HG03378 (cell line): ENCODE data around the gene TRPV4.

Experiments used
- ATAC-seq: cut with Tn5 transposase; IDR thresholded peaks from one replicate; pipeline ENCODE4 v1.9.1; 2021; ENCODE audit warnings: mild to moderate bottlenecking, moderate library complexity; ENCODE audit not compliant: unreplicated experiment

Gene TRPV4

DNA sequence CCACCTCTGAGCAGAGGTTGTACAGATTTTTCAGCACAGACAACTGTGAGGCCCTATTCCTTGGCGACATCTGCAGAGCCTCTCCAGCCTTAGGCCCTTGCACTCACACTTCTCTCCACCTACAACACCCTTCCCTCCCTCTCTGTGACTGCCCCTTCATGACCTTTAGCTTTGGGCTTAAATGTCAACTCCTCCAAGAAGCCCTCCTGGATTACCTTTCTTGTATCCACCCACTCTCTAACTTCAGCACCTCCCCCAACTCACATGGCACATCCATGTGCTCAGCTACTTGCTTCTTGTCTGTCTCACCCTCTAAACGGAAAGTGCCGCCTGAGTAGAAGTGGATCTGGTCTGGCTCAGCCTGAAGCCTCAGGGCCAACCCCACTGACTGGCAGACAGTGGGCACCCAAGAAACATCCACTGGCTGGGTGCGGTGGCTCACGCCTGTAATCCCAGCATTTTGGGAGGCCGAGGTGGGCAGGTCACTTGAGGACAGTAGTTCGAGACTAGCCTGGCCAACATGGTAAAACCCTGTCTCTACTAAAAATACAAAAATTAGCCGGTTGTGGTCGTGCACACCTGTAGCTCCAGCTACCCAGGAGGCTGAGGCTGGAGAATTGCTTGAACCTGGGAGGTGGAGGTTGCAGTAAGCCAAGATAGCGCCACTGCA, 22.1 kb downstream of the TRPV4 start:
- no peak for ATAC-seq

DNA sequence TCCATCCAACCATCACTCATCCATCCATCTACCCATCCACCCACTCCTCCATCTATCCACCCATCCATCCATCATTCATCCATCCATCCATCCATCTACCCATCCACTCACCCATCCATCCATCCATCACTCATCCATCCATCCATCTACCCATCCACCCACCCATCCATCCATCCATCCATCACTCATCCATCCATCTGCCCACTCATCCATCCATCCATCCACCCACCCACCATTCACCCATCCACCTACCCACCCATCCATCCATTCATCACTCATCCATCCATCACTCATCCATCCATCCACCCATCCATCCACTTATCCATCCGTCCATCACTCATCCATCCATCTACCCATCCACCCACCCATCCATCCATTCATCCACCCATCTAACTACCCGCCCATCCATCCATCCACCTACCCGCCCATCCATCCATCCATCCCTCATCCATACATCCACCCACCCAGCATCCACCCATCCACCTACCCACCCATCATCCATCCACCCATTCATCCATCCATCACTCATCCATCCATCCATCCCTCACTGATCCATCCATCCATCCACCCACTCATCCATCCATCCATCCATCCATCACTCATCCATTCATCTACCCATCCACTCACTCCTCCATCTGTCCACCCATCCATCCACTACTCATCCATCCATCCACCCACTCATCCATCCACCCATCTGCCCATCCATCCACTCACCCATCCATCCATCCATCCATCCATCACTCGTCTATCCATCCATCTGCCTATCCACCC, 24.1 kb downstream of the TRPV4 start:
- ATAC-seq = no peak

DNA sequence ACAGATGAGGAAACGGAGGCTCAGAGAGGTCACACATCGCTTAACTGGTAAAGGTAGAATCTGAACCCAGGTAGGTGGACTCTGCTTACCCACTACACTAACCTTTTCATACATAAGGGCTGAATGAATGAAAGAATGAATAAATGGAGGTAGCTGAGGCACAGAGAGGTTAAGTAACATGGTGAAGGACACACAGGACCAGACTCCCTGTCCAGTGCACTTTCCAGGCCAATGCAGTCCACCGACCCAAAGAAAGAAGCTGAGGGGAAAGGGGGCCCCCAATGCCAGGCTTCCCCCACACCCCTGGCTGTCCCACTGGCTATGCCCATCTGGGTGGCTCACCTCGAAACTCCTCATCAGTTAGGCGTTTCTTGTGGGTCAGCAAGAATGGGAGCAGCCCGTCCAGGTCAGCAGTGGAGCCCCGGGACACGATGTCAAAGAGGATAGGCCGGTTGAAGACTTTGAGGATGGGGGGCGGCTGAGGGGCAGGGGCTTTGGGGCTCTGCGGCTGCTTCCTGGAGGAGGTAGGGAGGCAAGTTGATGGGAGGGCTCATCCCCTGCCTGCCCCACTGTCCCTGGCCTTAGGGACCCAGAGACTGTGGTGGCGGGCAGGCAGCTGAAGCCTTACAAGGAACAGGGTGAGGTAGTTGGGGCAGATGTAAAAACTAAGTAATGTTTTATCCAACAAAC, 25.1 kb downstream of the TRPV4 start:
- ATAC-seq = no peak

DNA sequence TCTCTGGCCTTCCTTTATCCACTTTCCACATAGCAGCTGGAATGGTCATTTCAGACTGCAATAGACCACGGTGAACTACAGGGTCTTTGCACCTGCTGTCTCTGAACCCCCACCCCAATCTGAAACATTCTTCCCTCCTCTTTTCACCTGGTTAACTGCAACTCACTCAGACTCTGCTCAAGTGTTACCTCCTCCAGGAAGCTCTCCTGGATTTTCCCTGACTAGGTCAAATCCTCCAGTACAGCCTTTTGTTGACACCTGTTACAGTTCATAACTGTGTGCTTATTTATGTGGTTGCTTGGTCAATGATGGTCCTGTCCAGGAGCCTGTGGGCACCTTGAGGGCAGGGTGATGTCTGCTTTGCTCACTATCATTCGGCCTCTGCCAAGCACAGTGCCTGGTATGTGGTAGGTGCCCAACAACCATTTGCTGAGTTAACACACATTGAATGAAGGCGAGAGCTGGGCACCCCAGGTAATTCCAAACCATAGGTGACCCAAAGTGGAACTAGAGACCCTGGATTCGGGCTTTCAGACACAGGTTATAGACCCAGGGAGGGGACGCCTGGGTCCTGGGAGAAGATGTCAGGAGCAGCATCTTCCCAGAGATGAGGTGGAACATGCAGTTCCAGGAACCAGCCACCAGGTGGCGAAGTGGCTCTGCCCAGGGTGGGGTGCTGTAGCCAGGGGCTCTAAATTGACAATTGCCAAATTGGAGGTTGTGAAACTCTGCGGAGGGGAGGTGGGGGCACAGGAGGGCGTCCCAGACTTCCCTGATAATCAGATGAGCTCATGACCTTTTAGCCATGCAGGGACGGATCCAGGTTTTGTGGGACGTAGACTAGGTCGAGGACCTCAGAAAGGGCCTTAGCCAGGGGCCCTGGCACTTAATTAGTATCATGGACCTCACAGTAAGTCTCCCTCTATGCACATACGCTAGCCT, 28.1 kb downstream of the TRPV4 start:
- ATAC-seq = no peak

DNA sequence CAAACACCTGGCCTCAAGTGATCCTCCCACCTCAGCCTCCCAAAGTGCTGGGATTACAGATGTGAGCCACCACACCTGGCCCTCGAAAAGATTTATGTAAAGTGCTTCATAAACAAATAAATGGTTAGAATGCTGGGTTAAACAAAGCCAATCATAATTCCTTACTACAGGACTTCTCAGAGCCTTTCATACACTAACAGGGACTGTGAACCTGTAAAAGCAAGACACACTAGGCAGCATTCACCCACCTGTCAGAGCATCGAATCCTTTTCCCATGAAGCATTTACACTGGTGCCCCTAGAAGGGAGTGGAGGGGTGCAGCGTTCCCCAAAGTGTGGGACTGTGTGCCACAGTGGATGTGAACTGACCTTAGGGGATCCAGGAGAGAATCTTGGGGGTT, 29.5 kb downstream of the TRPV4 start:
- no peak for ATAC-seq

DNA sequence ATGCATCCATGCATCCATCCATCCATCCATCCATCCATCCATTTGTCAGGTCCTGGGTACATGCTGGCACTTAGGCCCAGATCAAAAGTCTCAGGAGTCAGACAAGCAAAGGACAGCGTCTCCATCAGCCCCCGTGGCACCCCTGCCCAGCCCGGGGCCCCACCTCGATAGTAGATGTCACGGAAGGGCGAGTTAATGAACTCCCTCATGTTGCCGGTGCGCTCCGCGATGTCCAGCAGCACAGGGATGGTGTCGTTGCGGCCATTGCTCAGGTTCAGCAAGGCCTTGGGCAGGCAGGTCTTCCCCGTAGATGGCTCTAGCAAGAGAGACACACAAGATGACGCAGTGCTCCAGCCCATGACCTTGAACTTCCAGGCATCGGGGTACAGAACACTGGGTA, 30.4 kb downstream of the TRPV4 start:
- no peak for ATAC-seq

DNA sequence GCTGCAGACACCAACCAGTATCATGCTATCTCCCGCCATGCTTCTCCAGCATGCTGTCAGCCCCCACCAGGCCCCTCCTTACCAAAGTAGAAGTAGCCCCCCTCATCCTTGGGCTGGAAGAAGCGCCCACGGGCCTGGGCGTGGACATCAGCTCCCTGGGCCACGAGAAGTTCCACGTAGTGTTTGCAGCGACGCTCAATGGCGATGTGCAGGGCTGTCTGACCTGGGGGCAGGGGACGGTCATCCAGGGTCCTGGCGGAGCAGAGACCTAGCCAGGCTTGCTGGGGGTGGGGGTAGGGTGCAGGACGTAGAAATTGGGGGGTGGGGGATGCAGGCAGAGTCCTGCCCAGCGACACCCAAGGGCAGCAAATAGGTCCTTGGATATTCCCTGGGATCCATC, 32.7 kb downstream of the TRPV4 start:
- no peak for ATAC-seq

DNA sequence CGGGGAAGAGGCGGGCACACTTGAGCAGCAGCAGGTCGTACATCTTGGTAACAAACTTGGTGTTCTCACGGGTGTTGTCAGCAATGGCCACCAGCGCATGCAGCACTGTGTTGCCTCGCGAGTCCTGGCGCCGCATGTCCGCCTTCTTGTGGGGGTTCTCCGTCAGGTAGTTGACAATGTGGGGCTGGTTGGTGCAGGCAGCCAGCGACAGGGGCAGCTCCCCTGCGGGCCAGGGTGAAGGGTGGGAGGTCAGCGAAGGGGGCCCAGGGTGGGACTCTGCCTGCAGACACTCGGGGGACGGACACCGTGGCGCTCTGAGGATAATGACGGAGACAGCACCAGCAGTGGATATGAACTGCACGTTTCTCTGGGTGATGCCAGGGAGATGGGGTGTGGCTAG, 34.5 kb downstream of the TRPV4 start:
- no peak for ATAC-seq

DNA sequence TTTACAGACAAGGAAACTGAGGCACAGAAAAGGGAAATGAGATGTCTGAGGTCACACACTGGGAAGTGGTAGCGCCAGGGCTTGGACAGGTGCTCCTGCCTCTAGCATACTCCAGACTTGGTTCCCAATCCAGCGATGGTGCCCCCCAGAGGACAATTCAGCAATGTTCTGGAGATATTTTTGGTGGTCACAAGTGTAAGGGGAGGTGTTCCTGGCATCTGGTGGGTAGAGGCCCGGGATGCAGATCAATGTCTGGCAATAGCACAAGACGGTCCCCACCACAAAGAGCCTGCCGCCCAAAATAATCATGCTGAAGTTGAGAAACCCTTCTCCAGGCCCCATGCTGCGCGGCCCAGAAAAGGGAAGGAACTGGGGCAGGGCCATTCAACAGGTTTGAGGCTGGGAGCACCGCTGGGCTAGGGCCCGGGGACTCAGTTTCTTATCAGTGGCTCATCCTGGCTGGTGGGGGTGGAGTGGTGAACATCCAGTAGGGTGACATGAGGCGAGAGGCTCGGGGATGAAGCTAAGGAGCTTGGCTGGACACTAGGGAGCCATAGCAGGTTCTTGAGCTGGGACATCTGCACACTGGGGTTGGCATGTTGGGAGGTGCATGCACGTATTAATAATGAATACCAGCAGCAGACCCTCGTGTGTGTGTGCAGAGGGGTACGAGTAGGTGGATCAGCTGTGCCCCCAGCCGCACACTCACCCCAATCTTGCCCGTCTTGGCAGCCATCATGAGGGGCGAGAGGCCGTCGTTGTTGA, 35.1 kb downstream of the TRPV4 start:
- no peak for ATAC-seq

DNA sequence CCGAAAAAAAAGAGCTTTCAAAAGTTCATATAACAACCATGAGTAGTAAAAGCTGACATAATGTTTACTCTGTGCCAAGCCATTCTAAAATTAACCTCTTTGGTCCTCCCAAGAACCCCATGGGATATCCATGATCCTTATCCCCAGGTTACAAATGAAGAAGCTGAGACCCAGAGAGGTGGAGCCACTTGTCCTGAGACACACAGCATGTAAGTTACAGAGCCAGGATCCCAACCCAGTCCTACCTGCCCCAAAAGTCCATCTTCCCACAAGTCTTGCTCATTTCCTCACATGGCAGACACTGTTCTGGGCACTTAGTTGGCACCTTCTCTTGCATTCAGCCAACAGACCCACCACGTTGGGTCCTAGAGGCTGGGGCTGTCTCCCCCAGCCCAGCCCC, 37.1 kb downstream of the TRPV4 start:
- ATAC-seq = no peak

DNA sequence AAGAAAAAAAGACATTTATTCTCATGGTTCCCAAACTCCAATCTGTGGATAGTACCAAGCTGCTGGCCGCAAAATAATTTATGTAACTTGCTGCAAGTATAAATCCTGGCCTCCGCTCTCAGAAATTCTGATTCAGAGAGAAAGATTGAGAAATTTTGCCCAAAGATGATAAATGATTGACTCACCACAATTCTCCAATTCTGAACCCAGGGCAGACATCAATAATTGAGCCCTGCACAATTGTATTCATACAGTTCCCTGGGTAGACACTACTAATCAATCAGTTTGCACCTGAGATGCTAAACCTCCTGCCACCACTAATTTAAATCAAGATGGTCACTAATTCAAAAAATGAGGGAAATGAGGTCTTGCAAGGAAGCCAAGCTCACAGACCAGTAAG, 38.2 kb downstream of the TRPV4 start:
- no peak for ATAC-seq

DNA sequence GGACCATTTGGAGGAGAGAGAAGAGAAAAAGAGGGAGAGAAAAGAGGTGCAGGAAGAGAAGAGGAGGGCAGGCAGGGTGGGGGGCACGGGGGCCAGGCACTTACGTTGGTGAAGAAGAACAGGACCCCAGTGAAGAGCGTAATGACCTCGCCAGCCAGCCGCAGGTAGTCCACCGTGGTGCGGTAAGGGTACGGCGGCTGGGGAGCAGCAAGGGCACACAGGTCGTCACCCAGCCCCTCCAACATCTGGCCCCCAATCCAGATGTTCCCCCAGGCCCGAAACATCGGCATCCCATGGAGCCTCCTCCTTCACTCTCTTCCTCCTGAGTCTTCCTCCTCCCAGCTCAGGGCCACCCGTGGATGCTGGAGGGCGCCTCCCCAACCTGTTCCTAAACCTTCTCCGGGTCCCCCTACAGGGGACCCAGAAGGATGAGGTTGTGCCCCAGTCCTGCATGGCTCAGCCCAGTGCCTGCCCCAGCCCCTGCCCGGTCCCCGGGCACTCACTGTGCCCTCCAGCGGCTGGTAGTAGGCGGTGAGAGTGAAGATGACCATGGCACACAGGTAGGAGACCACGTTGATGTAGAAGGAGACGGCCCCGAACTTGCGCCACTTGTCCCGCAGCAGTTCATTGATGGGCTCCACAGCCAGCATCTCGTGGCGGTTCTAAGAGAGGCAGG, 39.2 kb downstream of the TRPV4 start:
- ATAC-seq = no peak

DNA sequence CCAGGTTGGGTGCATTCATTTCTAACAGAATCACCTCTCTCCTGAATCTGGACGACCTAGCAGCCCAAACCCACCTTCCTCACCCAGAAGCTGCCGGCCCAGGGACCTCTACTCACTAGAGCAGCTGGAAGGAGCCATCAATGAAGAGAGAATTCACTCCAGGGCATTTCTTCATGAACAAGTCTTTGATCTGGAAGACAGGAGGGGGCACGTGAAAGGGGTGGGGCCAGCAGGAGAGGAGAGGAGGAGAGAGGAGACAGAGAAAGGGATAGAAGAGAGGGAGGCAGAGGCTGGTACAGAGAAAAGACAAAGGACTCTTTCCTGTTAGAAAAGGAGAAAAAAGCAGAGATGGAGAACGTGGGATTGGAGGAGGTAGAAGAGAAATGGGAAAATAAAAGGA, 39.8 kb downstream of the TRPV4 start:
- no peak for ATAC-seq

DNA sequence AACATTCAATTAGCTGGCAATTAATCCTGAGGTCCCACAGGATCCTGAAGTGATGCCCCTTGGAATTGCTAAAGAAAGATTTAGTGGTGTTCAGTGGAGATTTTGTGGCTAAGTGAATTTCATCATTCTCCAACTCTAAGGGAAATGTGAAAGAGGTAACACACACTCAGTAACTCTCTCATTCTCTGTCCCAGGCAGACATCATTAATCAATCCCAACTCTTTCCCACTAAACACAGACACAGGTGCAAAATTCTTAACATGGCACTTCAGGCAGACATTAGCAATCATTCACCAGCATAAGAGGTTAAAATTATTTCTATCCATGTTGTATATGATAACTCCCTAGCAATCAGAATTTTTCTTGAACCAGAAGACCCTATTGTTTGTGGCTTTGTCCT, 40.2 kb downstream of the TRPV4 start:
- ATAC-seq = no peak

DNA sequence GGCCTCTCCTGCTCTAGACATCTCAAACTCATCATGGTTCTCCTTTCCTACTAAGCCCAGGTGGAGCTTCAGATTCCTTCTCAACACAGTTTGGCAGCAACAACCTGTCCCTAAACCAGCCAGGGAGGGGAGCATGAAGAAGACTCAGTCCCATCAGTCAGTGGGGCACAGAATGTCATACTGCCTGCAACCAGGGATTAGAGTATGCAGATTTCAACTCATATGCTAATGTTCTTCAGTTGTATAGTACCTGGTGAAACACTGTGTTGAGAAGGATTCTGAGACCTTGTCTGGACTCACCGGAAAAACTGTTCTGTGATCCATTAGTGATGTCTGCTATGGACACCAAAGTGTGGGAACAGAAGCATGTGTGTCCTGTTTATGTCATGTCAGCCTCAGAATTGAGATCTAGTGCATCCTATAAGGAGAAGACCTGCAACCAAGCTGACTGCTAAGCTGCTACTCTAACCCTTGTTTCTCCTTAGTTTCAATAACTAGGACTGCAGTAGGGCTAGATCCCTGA, 43.6 kb downstream of the TRPV4 start:
- ATAC-seq = no peak

DNA sequence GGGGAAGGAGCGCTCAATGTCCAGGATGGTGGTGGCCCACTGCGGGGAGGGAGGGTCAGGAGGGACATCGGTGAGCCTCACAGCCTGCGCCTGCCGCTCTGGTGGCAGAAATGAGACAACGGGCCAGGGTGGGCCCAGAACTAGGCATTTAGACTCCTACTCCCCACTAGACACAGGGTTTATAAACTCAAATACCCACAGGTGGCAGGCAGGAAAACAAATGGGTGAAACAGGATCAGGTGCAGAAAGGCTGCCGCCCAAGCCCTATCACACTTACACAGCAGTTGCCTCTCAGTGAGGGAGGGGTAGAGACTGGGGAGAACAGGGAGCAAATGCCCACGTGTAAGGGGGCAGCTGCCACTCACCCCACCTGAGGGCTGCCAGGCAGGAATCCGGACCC, 46.4 kb downstream of the TRPV4 start:
- no peak for ATAC-seq

DNA sequence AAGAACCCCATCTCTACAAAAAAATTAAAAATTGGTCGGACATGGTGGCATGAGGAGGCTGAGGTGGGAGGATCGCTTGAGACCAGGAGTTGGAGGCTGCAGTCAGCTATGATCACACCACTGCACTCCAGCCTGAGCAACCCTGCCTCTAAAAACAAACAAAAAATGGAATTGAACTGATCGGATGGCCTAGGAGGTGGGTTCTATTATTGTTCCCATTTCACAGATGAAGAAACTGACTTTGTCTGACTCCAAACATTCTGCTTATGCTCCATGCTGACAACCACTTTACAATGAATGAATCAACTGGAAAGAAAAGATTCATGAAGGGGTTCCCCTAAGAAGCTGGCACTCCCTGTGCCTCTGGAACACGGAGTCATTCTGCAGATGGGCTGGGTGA, 47.3 kb downstream of the TRPV4 start:
- ATAC-seq = no peak

DNA sequence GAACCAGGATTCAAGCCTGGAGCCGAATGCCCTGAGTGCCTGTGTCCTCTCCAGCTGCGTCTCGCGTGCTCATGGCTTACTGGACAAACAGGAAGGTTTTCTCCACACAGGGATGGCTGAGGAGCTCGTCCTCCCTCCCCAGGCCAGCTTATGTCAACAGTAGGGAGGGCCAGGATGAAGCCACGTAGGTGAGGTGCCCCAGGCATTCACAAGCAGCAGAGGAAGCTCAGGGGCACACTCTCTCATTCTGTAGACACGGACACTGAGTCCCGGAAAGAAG, 49.3 kb downstream of the TRPV4 start:
- no peak for ATAC-seq

DNA sequence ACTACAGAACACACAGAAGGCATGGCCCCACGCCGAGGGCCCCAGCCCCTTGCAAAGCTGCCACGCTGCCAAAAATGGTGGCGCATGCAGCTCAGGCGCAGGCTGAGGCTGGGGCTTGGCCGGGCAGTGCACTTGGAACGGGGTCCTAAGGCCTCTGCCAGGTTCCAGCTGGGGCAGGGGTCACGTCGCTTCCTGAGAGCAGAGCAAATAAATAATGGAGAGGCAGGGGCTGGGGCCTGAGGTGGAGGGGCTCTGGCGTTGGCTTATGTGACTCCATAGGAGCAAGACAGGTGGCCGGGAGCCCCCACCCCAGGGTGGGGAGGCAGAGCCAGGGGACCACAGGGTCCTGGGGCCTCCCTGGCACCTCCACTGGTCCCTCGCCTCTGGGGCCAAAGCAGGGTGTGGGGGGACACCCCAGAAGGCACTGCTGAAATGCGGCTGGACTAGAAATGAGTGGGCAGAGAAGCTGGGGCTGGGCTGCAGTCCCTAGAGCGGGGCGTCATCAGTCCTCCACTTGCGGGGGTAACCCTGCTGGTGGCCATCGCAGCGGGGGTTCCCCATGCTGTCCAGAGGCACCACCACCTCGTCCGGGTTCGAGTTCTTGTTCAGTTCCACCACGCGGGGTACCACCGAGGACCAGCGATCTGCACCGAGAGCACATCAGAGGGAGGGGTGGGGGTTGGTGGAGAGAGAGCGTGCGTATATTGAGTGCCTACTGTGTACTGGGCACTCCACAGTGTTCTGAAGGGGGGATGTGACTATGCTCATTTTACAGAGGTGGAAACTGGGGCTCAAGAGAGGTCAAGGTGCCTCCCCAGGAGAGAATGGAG, 49.8 kb downstream of the TRPV4 start:
- ATAC-seq = no peak
